ENCODE measurements around the gene TRPV5. TPM values are rescaled to one million over a fixed set of nuclear protein-coding genes. Genes with fewer than 3 reads are reported as not detected.

TRPV5 gene
- total and polyA plus RNA-seq, 2 donors (not counting 1 experiment from before 2014, with no cell fraction given): not detected

- H3K4me1 ChIP-seq (ENCODE audit: control insufficient read depth, extremely low read depth, insufficient read depth, low read length): no peaks in the 10 kb centered on the region
- TF ChIP-seq EZH2 (IDR thresholded peaks at IDR 0.05; ENCODE audit: low read length, missing control alignments) (no peak), CTCF (conservative IDR thresholded peaks at IDR 0.05 in 1 of 2, IDR thresholded peaks at IDR 0.05 in 1 of 2; ENCODE audit: low read depth in 1 of 2, low read length in 2 of 2) (no peak)
- no peak overlapping the region for H2AFZ ChIP-seq (ENCODE audit: low read length)
- no peaks in the 10 kb centered on the region for H4K20me1 ChIP-seq (ENCODE audit: control insufficient read depth, extremely low read depth, insufficient read depth, low read length)
- no peak overlapping the region for H3K9ac ChIP-seq (ENCODE audit: insufficient read depth, low read length)
- no peaks in the 10 kb centered on the region for H3K79me2 ChIP-seq (ENCODE audit: control insufficient read depth, insufficient read depth, low read length)
- no peak overlapping the region for H3K27ac ChIP-seq (ENCODE audit: insufficient read depth, low read length)
- H3K27me3 ChIP-seq (ENCODE audit: control insufficient read depth, insufficient read depth, low read length): no peaks in the 10 kb centered on the region
- no peaks in the 10 kb centered on the region for H3K36me3 ChIP-seq (ENCODE audit: control insufficient read depth, insufficient read depth, low read length)
- H3K4me2 ChIP-seq (ENCODE audit: extremely low read depth, insufficient read depth, low read length): no peak overlapping the region
- no peaks in the 10 kb centered on the region for H3K9me3 ChIP-seq (ENCODE audit: control insufficient read depth, insufficient read depth, low read depth, low read length)
- no peak for DNase-seq (ENCODE audit: low read depth in 2 of 2)
- H3K4me3 ChIP-seq (replicated peaks in 1 of 4; ENCODE audit: control extremely low read depth in 1 of 4, insufficient read depth in 1 of 4, low read depth in 3 of 4, low read length in 4 of 4): no peak overlapping the region
These were observed 63.4 kb downstream of the TRPV5 start for GRCh38 chr7:142870147-142870559.

DNA sequence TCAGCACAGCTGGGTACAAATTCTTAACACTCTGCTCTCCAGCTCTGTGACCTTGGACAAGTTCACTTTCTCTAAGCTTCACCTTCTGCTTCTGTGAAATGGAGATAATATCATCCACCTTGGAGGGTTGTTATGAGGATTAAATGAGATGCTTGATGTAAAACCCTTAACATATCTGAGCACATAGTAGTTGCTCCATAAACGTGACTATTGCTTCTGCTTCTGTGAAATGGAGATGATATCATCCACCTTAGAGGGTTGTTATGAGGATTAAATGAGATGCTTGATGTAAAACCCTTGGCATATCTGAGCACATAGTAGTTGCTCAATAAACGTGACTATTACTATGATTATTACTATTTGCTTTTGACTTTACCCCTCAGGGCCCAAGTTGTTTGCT is 64.1 kb downstream of the TRPV5 start:
- H4K20me1 ChIP-seq (ENCODE audit: control insufficient read depth, extremely low read depth, insufficient read depth, low read length): no peaks in the 10 kb centered on the region
- no peak overlapping the region for H3K27ac ChIP-seq (ENCODE audit: insufficient read depth, low read length)
- H2AFZ ChIP-seq (ENCODE audit: low read length): no peak overlapping the region
- H3K4me3 ChIP-seq (replicated peaks in 1 of 4; ENCODE audit: control extremely low read depth in 1 of 4, insufficient read depth in 1 of 4, low read depth in 3 of 4, low read length in 4 of 4): no peak overlapping the region
- TF ChIP-seq EZH2 (IDR thresholded peaks at IDR 0.05; ENCODE audit: low read length, missing control alignments) (no peak), CTCF (conservative IDR thresholded peaks at IDR 0.05 in 1 of 2, IDR thresholded peaks at IDR 0.05 in 1 of 2; ENCODE audit: low read depth in 1 of 2, low read length in 2 of 2) (no peak)
- no peaks in the 10 kb centered on the region for H3K36me3 ChIP-seq (ENCODE audit: control insufficient read depth, insufficient read depth, low read length)
- no peak overlapping the region for H3K4me2 ChIP-seq (ENCODE audit: extremely low read depth, insufficient read depth, low read length)
- H3K4me1 ChIP-seq (ENCODE audit: control insufficient read depth, extremely low read depth, insufficient read depth, low read length): no peaks in the 10 kb centered on the region
- H3K79me2 ChIP-seq (ENCODE audit: control insufficient read depth, insufficient read depth, low read length): no peaks in the 10 kb centered on the region
- no peak for DNase-seq (ENCODE audit: low read depth in 2 of 2)
- no peaks in the 10 kb centered on the region for H3K27me3 ChIP-seq (ENCODE audit: control insufficient read depth, insufficient read depth, low read length)
- no peak overlapping the region for H3K9ac ChIP-seq (ENCODE audit: insufficient read depth, low read length)
- H3K9me3 ChIP-seq (ENCODE audit: control insufficient read depth, insufficient read depth, low read depth, low read length): no peaks in the 10 kb centered on the region

DNA sequence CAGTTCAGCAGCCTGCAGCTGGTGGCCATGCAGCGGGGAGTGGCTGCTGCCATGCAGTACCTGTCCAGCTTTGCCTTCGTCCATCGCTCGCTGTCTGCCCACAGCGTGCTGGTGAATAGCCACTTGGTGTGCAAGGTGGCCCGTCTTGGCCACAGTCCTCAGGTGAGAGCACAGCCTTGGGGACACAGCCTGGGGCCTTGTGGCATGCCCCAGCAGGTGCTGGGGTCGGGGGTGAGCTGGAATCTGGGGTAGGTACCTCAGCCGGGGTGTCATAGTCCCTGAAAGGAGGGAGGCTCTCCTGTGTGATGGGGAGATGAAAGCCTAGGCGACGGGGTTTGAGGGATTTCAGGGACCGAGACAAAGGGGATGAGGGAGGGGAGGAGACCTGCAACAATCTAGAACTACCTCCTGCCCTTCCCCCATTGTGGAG is 64.5 kb downstream of the TRPV5 start:
- Histone ChIP-seq H2AFZ (ENCODE audit: low read length) (no peak overlapping the region), H4K20me1 (ENCODE audit: control insufficient read depth, extremely low read depth, insufficient read depth, low read length) (no peaks in the 10 kb centered on the region), H3K9ac (ENCODE audit: insufficient read depth, low read length) (no peak overlapping the region), H3K27ac (ENCODE audit: insufficient read depth, low read length) (no peak overlapping the region), H3K4me2 (ENCODE audit: extremely low read depth, insufficient read depth, low read length) (no peak overlapping the region), H3K36me3 (ENCODE audit: control insufficient read depth, insufficient read depth, low read length) (no peaks in the 10 kb centered on the region), H3K9me3 (ENCODE audit: control insufficient read depth, insufficient read depth, low read depth, low read length) (no peaks in the 10 kb centered on the region), H3K4me3 (replicated peaks in 1 of 4; ENCODE audit: control extremely low read depth in 1 of 4, insufficient read depth in 1 of 4, low read depth in 3 of 4, low read length in 4 of 4) (no peak overlapping the region), H3K79me2 (ENCODE audit: control insufficient read depth, insufficient read depth, low read length) (no peaks in the 10 kb centered on the region), H3K27me3 (ENCODE audit: control insufficient read depth, insufficient read depth, low read length) (no peaks in the 10 kb centered on the region), H3K4me1 (ENCODE audit: control insufficient read depth, extremely low read depth, insufficient read depth, low read length) (no peaks in the 10 kb centered on the region)
- DNase-seq (ENCODE audit: low read depth in 2 of 2): no peak
- no peak for TF ChIP-seq CTCF (conservative IDR thresholded peaks at IDR 0.05 in 1 of 2, IDR thresholded peaks at IDR 0.05 in 1 of 2; ENCODE audit: low read depth in 1 of 2, low read length in 2 of 2)
- no peak for TF ChIP-seq EZH2 (IDR thresholded peaks at IDR 0.05; ENCODE audit: low read length, missing control alignments)

Measured in fibroblast of lung (primary cell).